SK-N-SH treated with all-trans-retinoic acid at 6 μM for 48 hours (cell line): ENCODE measurements around the gene USP49.

Experiments
- ATAC-seq: fragments of 200-7000 bp; cut with Tn5 transposase; 3 replicates; pipeline ENCODE4 v1.9.1; 2020; ENCODE audit warnings: mild to moderate bottlenecking, moderate library complexity
- ARNTL ChIP-seq: fragments of 450-650 bp; formaldehyde crosslinking; IDR thresholded peaks from 2 replicates; pipeline ENCODE4 v1.5.0; 2020; ENCODE audit warnings: low read depth, mild to moderate bottlenecking, moderate library complexity, borderline replicate concordance
- CREB5 ChIP-seq: fragments of 250-450 bp; sonication (Bioruptor Pico); IDR thresholded peaks from 2 replicates; pipeline ENCODE4 v1.5.1; 2020; ENCODE audit warnings: low read depth, mild to moderate bottlenecking, moderate library complexity
- CSDC2 ChIP-seq: fragments of 250-450 bp; sonication (Bioruptor Pico); IDR thresholded peaks from 2 replicates; pipeline ENCODE4 v1.5.0; 2020; ENCODE audit warnings: mild to moderate bottlenecking, moderate library complexity
- ESRRG ChIP-seq: fragments of 250-450 bp; sonication (Bioruptor Pico); IDR thresholded peaks from 2 replicates; pipeline ENCODE4 v1.6.1; 2021; ENCODE audit warnings: mild to moderate bottlenecking
- GLIS3 ChIP-seq: fragments of 250-450 bp; sonication (Bioruptor Pico); IDR thresholded peaks from 2 replicates; pipeline ENCODE4 v1.5.0; 2020; ENCODE audit warnings: mild to moderate bottlenecking, moderate library complexity
- ISL1 ChIP-seq: fragments of 250-450 bp; sonication (Bioruptor Pico); IDR thresholded peaks from 2 replicates; pipeline ENCODE4 v2.1.2; 2022; ENCODE audit warnings: mild to moderate bottlenecking, moderate library complexity
- OSR1 ChIP-seq: fragments of 250-450 bp; sonication (Bioruptor Pico); IDR thresholded peaks from 2 replicates; pipeline ENCODE4 v1.8.0; 2022; ENCODE audit warnings: moderate library complexity, mild to moderate bottlenecking, inconsistent platforms
- PATZ1 ChIP-seq: fragments of 250-450 bp; sonication (Bioruptor Pico); IDR thresholded peaks from 2 replicates; pipeline ENCODE4 v1.8.0; 2020; ENCODE audit warnings: mild to moderate bottlenecking, moderate library complexity, borderline replicate concordance
- PPARA ChIP-seq: fragments of 250-450 bp; sonication (Bioruptor Pico); IDR thresholded peaks from 2 replicates; pipeline ENCODE4 v1.5.0; 2020; ENCODE audit warnings: mild to moderate bottlenecking, borderline replicate concordance
- RARB ChIP-seq: fragments of 250-450 bp; sonication (Bioruptor Pico); IDR thresholded peaks from 2 replicates; pipeline ENCODE4 v1.8.0; 2021; ENCODE audit warnings: mild to moderate bottlenecking, moderate library complexity
- SNAI2 ChIP-seq: fragments of 250-450 bp; sonication (Bioruptor Pico); IDR thresholded peaks from 2 replicates; pipeline ENCODE4 v1.5.0; 2020; ENCODE audit warnings: mild to moderate bottlenecking, moderate library complexity
- TCF4 ChIP-seq: fragments of 250-450 bp; sonication (Bioruptor Pico); IDR thresholded peaks from 2 replicates; pipeline ENCODE4 v1.8.0; 2021; ENCODE audit warnings: mild to moderate bottlenecking, moderate library complexity, borderline replicate concordance
- TOX ChIP-seq: fragments of 250-450 bp; sonication (Bioruptor Pico); IDR thresholded peaks from 2 replicates; pipeline ENCODE4 v1.8.0; 2021; ENCODE audit warnings: mild to moderate bottlenecking, moderate library complexity, borderline replicate concordance
- TSHZ2 ChIP-seq: fragments of 250-450 bp; sonication (Bioruptor Pico); IDR thresholded peaks from 2 replicates; pipeline ENCODE4 v1.5.0; 2020; ENCODE audit warnings: mild to moderate bottlenecking, moderate library complexity
- ZC3H10 ChIP-seq: fragments of 250-450 bp; sonication (Bioruptor Pico); IDR thresholded peaks from 2 replicates; pipeline ENCODE4 v1.5.1; 2021; ENCODE audit warnings: mild to moderate bottlenecking, moderate library complexity
- ZFP3 ChIP-seq: fragments of 250-450 bp; sonication (Bioruptor Pico); IDR thresholded peaks from 2 replicates; pipeline ENCODE4 v1.5.0; 2020; ENCODE audit warnings: mild to moderate bottlenecking, moderate library complexity
- ZFP30 ChIP-seq: fragments of 450-650 bp; formaldehyde crosslinking; IDR thresholded peaks from 2 replicates; pipeline ENCODE4 v1.5.0; 2022; ENCODE audit warnings: mild to moderate bottlenecking, moderate library complexity
- ZNF70 ChIP-seq: fragments of 450-650 bp; formaldehyde crosslinking; IDR thresholded peaks from 2 replicates; pipeline ENCODE4 v1.5.0; 2020; ENCODE audit warnings: mild to moderate bottlenecking, moderate library complexity
- TF ChIP-seq, protein P1 (sequence below): fragments of 250-450 bp; sonication (Bioruptor Pico); IDR thresholded peaks from 2 replicates; pipeline ENCODE4 v1.5.1; 2021; ENCODE audit warnings: mild to moderate bottlenecking, moderate library complexity
- TF ChIP-seq, protein P2 (sequence below): fragments of 250-450 bp; sonication (Bioruptor Pico); IDR thresholded peaks from 2 replicates; pipeline ENCODE4 v1.8.0; 2021; ENCODE audit warnings: low read depth, mild to moderate bottlenecking, moderate library complexity, borderline replicate concordance

USP49 gene

GRCh38 chr6:41771058-41771983, 123.9 kb downstream of the USP49 start:
- ATAC-seq = no peak
- no peak for TF ChIP-seq RARB (CRISPR knock-in tag)
- TF ChIP-seq TOX (CRISPR knock-in tag) = no peak
- TF ChIP-seq ZFP30 (CRISPR knock-in tag) = no peak
- TF ChIP-seq, protein P1, sequence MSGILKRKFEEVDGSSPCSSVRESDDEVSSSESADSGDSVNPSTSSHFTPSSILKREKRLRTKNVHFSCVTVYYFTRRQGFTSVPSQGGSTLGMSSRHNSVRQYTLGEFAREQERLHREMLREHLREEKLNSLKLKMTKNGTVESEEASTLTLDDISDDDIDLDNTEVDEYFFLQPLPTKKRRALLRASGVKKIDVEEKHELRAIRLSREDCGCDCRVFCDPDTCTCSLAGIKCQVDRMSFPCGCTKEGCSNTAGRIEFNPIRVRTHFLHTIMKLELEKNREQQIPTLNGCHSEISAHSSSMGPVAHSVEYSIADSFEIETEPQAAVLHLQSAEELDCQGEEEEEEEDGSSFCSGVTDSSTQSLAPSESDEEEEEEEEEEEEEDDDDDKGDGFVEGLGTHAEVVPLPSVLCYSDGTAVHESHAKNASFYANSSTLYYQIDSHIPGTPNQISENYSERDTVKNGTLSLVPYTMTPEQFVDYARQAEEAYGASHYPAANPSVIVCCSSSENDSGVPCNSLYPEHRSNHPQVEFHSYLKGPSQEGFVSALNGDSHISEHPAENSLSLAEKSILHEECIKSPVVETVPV (CRISPR knock-in tag) = no peak
- TF ChIP-seq ARNTL (CRISPR knock-in tag) = no peak
- no peak for TF ChIP-seq OSR1 (CRISPR knock-in tag)
- no peak for TF ChIP-seq CSDC2 (CRISPR knock-in tag)
- no peak for TF ChIP-seq ZFP3 (CRISPR knock-in tag)
- no peak for TF ChIP-seq ZNF70 (CRISPR knock-in tag)
- no peak for TF ChIP-seq TSHZ2 (CRISPR knock-in tag)
- TF ChIP-seq CREB5 (CRISPR knock-in tag) = no peak
- TF ChIP-seq ZC3H10 (CRISPR knock-in tag) = no peak
- TF ChIP-seq PATZ1 (CRISPR knock-in tag) = no peak
- TF ChIP-seq SNAI2 = no peak
- TF ChIP-seq, protein P2, sequence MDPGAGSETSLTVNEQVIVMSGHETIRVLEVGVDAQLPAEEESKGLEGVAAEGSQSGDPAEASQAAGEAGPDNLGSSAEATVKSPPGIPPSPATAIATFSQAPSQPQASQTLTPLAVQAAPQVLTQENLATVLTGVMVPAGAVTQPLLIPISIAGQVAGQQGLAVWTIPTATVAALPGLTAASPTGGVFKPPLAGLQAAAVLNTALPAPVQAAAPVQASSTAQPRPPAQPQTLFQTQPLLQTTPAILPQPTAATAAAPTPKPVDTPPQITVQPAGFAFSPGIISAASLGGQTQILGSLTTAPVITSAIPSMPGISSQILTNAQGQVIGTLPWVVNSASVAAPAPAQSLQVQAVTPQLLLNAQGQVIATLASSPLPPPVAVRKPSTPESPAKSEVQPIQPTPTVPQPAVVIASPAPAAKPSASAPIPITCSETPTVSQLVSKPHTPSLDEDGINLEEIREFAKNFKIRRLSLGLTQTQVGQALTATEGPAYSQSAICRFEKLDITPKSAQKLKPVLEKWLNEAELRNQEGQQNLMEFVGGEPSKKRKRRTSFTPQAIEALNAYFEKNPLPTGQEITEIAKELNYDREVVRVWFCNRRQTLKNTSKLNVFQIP (CRISPR knock-in tag) = no peak
- no peak for TF ChIP-seq ISL1 (CRISPR knock-in tag)
- no peak for TF ChIP-seq ESRRG (CRISPR knock-in tag)
- TF ChIP-seq GLIS3 = no peak
- TF ChIP-seq TCF4 (CRISPR knock-in tag) = no peak
- no peak for TF ChIP-seq PPARA (CRISPR knock-in tag)

DNA sequence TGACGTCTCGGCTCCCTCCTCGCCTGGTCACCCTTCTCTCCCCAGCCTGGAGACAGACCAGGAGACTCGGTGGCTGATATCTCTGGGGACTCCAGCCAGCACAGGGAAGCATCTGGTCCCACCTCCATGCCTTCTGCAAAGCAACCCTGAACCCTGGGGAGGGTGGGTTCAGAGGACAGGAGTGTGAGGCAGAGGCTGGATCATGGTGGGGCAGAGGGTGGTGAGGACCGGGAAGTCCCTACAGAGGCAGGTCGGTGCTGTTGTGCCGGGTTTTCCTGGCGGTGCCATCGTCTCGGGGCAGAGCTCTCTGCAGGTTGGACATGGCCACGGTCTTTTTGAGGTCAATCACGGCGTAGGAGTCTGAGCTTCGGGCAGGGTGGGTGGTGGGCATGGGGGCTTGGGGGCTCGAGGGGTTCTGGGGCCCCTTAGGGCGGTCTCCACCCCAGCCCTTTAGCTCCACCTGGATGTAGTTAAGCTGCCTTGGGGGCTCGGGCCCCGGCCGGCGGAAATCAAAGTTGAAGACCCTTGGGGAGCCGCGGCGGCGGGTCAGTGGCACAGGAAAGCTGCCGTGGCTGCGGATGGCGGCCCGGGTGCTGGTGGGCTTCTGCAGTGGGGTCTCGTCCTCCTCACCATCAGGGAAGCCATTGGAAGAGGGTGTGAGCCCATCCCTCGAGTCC, 124.7 kb downstream of the USP49 start:
- no peak for ATAC-seq
- no peak for TF ChIP-seq RARB (CRISPR knock-in tag)
- no peak for TF ChIP-seq PATZ1 (CRISPR knock-in tag)
- TF ChIP-seq CREB5 (CRISPR knock-in tag) = no peak
- TF ChIP-seq SNAI2 = no peak
- TF ChIP-seq ARNTL (CRISPR knock-in tag) = no peak
- no peak for TF ChIP-seq TSHZ2 (CRISPR knock-in tag)
- no peak for TF ChIP-seq ISL1 (CRISPR knock-in tag)
- TF ChIP-seq ESRRG (CRISPR knock-in tag) = no peak
- TF ChIP-seq ZC3H10 (CRISPR knock-in tag) = no peak
- TF ChIP-seq PPARA (CRISPR knock-in tag) = no peak
- TF ChIP-seq GLIS3 = no peak
- TF ChIP-seq TOX (CRISPR knock-in tag) = no peak
- no peak for TF ChIP-seq OSR1 (CRISPR knock-in tag)
